Keratinocyte (primary cell): ENCODE results near the gene CNOT8. TPM values are rescaled to one million over a fixed set of nuclear protein-coding genes. Genes with fewer than 3 reads are reported as not detected.

Source experiments
- DNase-seq: peaks from one replicate; pipeline ENCODE4 v3.0.0-alpha.2; 2011; ENCODE audit warnings: low read depth, missing footprints, low spot score
- FAIRE-seq: peaks from 2 replicates; lab custom pipeline; 2011; peaks lifted over from hg19 to GRCh38; lab: Jason Lieb, UNC
- H2AFZ ChIP-seq: 2 replicates; pipeline ENCODE4 v1.6.0; 2012; ENCODE audit warnings: low read length, control low read depth, inconsistent platforms; ENCODE audit not compliant: control insufficient read depth
- H3K27ac ChIP-seq: 2 replicates; pipeline ENCODE4 v1.5.1; 2011; ENCODE audit warnings: low read length; ENCODE audit not compliant: control insufficient read depth, insufficient read depth
- H3K27me3 ChIP-seq: 3 replicates; pipeline ENCODE4 v1.6.0; 2011; ENCODE audit warnings: low read length; ENCODE audit not compliant: control insufficient read depth, insufficient read depth; ENCODE audit errors: extremely low read depth
- H3K36me3 ChIP-seq, 2 experiments: 2 replicates in 1 of 2; 3 replicates in 1 of 2; pipeline ENCODE4 v1.5.1; 2011; ENCODE audit warnings: low read length in 2 of 2, mild to moderate bottlenecking in 1 of 2; ENCODE audit not compliant: control insufficient read depth in 2 of 2, insufficient read depth in 2 of 2; ENCODE audit errors: extremely low read depth in 1 of 2
- H3K4me1 ChIP-seq: 3 replicates; pipeline ENCODE4 v1.5.1; 2011; ENCODE audit warnings: low read length; ENCODE audit not compliant: control insufficient read depth, insufficient read depth; ENCODE audit errors: extremely low read depth
- H3K4me2 ChIP-seq: 3 replicates; pipeline ENCODE4 v1.6.0; 2011; ENCODE audit warnings: low read depth, low read length; ENCODE audit not compliant: control insufficient read depth, insufficient read depth; ENCODE audit errors: extremely low read depth
- H3K4me3 ChIP-seq, 3 experiments: fragments of 200-600 bp in 1 of 3; sonication (generic) in 1 of 3; 2 replicates in 2 of 3; 3 replicates in 1 of 3; pipeline ENCODE4 v1.5.1; 2011 to 2016; ENCODE audit warnings: low read length in 3 of 3, mild to moderate bottlenecking in 3 of 3, control low read depth in 2 of 3, inconsistent platforms in 1 of 3, low read depth in 1 of 3, mixed read lengths in 1 of 3, mixed run types in 1 of 3, moderate library complexity in 1 of 3; ENCODE audit not compliant: control insufficient read depth in 2 of 3, insufficient read depth in 2 of 3; ENCODE audit errors: extremely low read depth in 1 of 3
- H3K79me2 ChIP-seq: 2 replicates; pipeline ENCODE4 v1.6.0; 2012; ENCODE audit warnings: low read length; ENCODE audit not compliant: control insufficient read depth, insufficient read depth
- H3K9ac ChIP-seq: 3 replicates; pipeline ENCODE4 v1.6.0; 2011; ENCODE audit warnings: low read length; ENCODE audit not compliant: control insufficient read depth, insufficient read depth; ENCODE audit errors: extremely low read depth
- H3K9me1 ChIP-seq: 3 replicates; pipeline ENCODE4 v1.6.0; 2011; ENCODE audit warnings: low read length; ENCODE audit not compliant: control insufficient read depth, insufficient read depth; ENCODE audit errors: extremely low read depth
- H3K9me3 ChIP-seq: 2 replicates; pipeline ENCODE4 v1.5.1; 2012; ENCODE audit warnings: low read depth, low read length; ENCODE audit not compliant: control insufficient read depth
- H4K20me1 ChIP-seq: 3 replicates; pipeline ENCODE4 v1.6.0; 2011; ENCODE audit warnings: low read length; ENCODE audit not compliant: control insufficient read depth, insufficient read depth; ENCODE audit errors: extremely low read depth
- CTCF ChIP-seq, 3 experiments: IDR thresholded peaks in 1 of 3; conservative IDR thresholded peaks in 1 of 3; optimal IDR thresholded peaks in 1 of 3; 2 replicates in 2 of 3; 3 replicates in 1 of 3; pipeline versions ENCODE3 to v1.5.1; 2011; ENCODE audit warnings: low read length in 3 of 3, mild to moderate bottlenecking in 3 of 3, moderate library complexity in 2 of 3, control low read depth in 1 of 3, inconsistent platforms in 1 of 3; ENCODE audit not compliant: insufficient read depth in 2 of 3; ENCODE audit errors: extremely low read depth in 1 of 3
- EZH2 ChIP-seq: IDR thresholded peaks from one replicate; pipeline ENCODE4 v1.6.1; 2012; ENCODE audit warnings: inconsistent platforms, mild to moderate bottlenecking, low read length, moderate library complexity
- dilution Hi-C: fragments of 300-500 bp; cut with MboI; formaldehyde crosslinking; loops from one replicate; pipeline ENCODE4 v1.7.0; 2020; ENCODE audit warnings: low sequenced_read_pairs; ENCODE audit not compliant: extremely low pct_ligation_motif_present
- polyA plus RNA-seq, 5 experiments: library from polyadenylated mRNA; depleted of rRNA in 3 of 5; stranded (reverse) in 3 of 5; stranded (forward) in 1 of 5; unstranded in 1 of 5; fragments of >200 nt; gene quantifications; 1 replicate in 1 of 5; 2 replicates in 3 of 5; 3 replicates in 1 of 5; pipeline versions ENCODE4 v1.2.1 to v1.2.3, GENCODE V29; 2011 to 2012; ENCODE audit warnings: missing spikeins in 2 of 5, low read depth in 1 of 5, low replicate concordance in 1 of 5

CNOT8 gene
- polyA plus RNA-seq, 1 donor (not counting 4 experiments of a cell fraction or from before 2014, with no cell fraction given), result 44.5 TPM

DNA sequence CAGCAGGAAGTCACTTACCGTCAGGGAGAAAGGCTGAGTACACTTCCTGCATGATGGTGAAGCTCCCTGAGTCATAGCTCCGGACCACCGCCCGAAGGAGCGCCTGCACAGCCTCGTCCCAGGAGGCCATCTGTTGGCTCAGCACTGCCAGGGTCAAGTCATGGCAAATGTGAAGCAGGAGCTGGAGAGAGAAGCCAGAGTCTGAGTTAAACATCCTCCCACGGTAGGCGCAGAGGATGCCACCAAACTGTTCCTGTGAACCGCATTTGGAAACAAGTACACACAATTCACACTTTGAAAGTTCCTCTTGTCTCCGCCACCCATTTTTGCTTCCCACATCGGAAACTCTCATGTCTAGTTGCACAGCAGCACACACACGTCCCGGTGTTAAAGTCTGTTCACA, 33.9 kb downstream of the CNOT8 start:
- Histone ChIP-seq H3K27ac (no peak overlapping the region), H3K9ac (no peak overlapping the region), H3K4me1 (no peaks in the 10 kb centered on the region), H3K27me3 (no peaks in the 10 kb centered on the region), H3K79me2 (no peaks in the 10 kb centered on the region), H4K20me1 (no peaks in the 10 kb centered on the region), H3K9me3 (no peaks in the 10 kb centered on the region), H3K4me2 (no peak overlapping the region), H2AFZ (no peak overlapping the region), H3K9me1 (no peaks in the 10 kb centered on the region), H3K36me3 (peaks cover 33 to 36% of the 10 kb centered on the region in 2 experiments), H3K4me3 (no peak overlapping the region)
- FAIRE-seq (no peak), DNase-seq (no peak)
- dilution Hi-C loops, result no loop called here
- no peak for TF ChIP-seq EZH2
- no peak for TF ChIP-seq CTCF (optimal IDR thresholded peaks at IDR 0.05 in 1 of 3, IDR thresholded peaks at IDR 0.05 in 1 of 3, conservative IDR thresholded peaks at IDR 0.05 in 1 of 3; ENCODE audit: extremely low read depth in 1 of 3, insufficient read depth in 2 of 3, low read length in 3 of 3)

GRCh38 chr5:154893381-154893780, 35.0 kb downstream of the CNOT8 start:
- Histone ChIP-seq H3K79me2 (no peaks in the 10 kb centered on the region), H3K9ac (no peak overlapping the region), H2AFZ (no peak overlapping the region), H3K9me3 (no peaks in the 10 kb centered on the region), H4K20me1 (no peaks in the 10 kb centered on the region), H3K36me3 (peaks cover 29 to 33% of the 10 kb centered on the region in 2 experiments), H3K4me3 (no peak overlapping the region), H3K9me1 (no peaks in the 10 kb centered on the region), H3K27me3 (no peaks in the 10 kb centered on the region), H3K4me1 (no peaks in the 10 kb centered on the region), H3K27ac (no peak overlapping the region), H3K4me2 (no peak overlapping the region)
- FAIRE-seq (no peak), DNase-seq (no peak)
- TF ChIP-seq EZH2 (no peak), CTCF (optimal IDR thresholded peaks at IDR 0.05 in 1 of 3, IDR thresholded peaks at IDR 0.05 in 1 of 3, conservative IDR thresholded peaks at IDR 0.05 in 1 of 3; ENCODE audit: extremely low read depth in 1 of 3, insufficient read depth in 2 of 3, low read length in 3 of 3) (no peak)
- dilution Hi-C loops, result no loop called here
